Measurements from ENCODE around the gene DTX3.
"Not testable (repeated sequence)": the region's sequence is repeated elsewhere in the genome, so short reads cannot be mapped to it uniquely, and the experiment has no call there.

Gene DTX3, protein sequence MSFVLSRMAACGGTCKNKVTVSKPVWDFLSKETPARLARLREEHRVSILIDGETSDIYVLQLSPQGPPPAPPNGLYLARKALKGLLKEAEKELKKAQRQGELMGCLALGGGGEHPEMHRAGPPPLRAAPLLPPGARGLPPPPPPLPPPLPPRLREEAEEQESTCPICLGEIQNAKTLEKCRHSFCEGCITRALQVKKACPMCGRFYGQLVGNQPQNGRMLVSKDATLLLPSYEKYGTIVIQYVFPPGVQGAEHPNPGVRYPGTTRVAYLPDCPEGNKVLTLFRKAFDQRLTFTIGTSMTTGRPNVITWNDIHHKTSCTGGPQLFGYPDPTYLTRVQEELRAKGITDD

DNA sequence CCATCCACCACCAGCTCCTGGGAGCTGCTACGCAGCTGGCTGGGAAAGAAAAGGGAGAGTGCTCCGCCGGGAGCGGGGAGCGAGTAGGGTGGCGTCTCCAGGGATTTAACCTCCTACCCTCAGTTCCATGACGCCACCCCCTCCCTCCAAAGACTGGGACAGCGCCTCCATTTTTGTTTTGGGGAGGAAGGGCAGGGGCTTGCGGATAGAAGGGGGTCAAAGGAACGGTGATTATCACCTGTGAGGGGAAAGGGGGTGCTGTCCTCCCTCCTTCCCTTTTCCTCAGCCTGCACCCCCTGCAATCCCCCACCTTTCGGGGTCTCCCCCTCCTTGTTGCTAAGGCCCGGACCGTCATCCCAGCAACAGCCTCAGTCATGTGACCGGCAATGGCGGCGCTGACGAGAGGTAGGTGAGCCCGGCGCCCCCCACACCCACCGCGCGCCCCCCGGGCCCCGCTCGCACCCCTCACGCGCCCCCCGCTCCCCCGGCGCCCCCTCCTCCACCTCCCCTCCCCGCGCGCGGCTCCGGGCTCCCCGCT, at the start of gene DTX3:
Gene DTX3 (plus strand): TSS at position 371 of the 538 bp plus-strand sequence. CDS start 1,694 bp downstream, outside the sequence.
- DNase-seq (ENCODE audit: low read depth): no peak

- no peak for DNase-seq (ENCODE audit: low read depth)
Measured at GRCh38 chr12:57554897-57555296, 49.7 kb upstream of the DTX3 start.

DNA sequence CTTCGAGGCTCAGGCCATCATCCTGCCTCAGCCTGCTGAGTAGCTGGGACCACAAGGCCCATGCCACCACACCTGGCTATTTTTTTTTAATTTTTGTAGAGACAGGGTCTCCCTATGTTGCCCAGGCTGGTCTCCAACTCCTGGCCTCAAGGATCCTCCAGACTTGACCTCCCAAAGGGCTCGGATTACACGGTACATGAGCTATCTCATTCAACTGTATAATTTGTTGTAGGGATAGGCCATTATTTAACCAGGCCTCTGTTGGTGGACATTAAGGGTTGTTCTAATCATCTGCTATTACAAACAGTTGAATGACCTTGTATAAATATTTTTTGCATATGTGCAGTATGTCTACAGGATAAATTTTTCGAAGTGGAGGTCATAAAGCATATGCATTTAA, 45.8 kb upstream of the DTX3 start:
- no peak for DNase-seq (ENCODE audit: low read depth)

GRCh38 chr12:57560516-57560915, 44.1 kb upstream of the DTX3 start:
- DNase-seq (ENCODE audit: low read depth): no peak

GRCh38 chr12:57561117-57561516, 43.5 kb upstream of the DTX3 start:
- not testable (repeated sequence) for DNase-seq (ENCODE audit: low read depth)

DNA sequence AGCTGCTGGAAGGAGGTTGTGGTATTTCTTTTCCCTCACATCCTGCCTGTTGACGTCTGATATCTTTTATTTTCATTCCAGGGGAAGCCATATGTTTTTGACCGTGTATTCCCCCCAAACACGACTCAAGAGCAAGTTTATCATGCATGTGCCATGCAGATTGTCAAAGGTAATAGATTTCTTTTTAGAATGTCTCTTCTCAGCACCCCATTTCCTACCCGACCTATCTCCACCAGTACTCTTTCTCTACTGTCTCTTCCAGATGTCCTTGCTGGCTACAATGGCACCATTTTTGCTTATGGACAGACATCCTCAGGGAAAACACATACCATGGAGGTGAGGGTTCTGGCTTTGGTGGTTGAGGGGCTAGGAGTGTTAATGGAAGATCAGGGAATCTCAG, 41.3 kb upstream of the DTX3 start:
- no peak for DNase-seq (ENCODE audit: low read depth)

DNA sequence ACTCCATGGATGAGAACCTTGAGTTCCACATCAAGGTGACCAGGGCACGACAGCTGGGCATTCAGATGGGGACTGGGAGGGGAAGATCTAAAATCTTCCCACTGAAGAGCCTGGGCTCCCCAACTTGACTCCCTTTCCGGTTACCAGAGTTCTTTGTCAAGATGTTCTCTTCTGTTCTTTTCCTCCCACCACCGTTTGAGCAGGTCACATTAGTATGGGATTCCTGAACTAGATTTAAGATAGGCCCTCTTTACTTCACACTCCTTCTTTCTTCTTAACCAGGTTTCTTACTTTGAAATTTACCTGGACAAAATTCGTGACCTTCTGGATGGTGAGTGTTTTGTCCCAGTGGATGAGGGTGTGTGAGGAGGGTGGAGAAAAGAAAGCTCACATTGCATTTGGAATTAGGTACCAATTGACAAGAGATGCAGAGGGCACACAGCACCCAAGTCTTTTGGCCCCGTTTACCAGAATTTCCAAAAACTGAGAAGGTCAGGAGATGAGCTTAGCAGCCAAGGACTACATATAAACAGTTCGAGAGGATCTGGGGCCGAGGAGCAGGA, 40.4 kb upstream of the DTX3 start:
- no peak for DNase-seq (ENCODE audit: low read depth)

DNA sequence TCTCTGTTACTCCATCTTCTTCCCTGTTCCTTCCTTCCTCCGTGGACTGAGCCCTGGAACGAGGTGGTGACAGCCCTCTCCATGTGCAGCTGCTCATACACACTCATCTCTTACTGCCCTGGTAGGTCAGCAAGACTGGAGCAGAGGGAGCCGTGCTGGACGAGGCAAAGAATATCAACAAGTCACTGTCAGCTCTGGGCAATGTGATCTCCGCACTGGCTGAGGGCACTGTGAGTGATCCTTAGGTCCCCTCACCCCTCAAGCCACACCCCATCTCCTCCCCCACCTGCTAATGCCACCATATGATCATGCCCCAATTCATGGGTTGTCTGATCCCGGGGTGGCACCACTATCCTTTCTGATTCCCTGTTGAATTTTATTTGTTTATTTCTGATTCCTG, 35.8 kb upstream of the DTX3 start:
- no peak for DNase-seq (ENCODE audit: low read depth)

- no peak for DNase-seq (ENCODE audit: low read depth)
Measured at GRCh38 chr12:57569858-57570257, 34.8 kb upstream of the DTX3 start.

- DNase-seq (ENCODE audit: low read depth): not testable (repeated sequence)
Measured at GRCh38 chr12:57570438-57570837, 34.2 kb upstream of the DTX3 start.

DNA sequence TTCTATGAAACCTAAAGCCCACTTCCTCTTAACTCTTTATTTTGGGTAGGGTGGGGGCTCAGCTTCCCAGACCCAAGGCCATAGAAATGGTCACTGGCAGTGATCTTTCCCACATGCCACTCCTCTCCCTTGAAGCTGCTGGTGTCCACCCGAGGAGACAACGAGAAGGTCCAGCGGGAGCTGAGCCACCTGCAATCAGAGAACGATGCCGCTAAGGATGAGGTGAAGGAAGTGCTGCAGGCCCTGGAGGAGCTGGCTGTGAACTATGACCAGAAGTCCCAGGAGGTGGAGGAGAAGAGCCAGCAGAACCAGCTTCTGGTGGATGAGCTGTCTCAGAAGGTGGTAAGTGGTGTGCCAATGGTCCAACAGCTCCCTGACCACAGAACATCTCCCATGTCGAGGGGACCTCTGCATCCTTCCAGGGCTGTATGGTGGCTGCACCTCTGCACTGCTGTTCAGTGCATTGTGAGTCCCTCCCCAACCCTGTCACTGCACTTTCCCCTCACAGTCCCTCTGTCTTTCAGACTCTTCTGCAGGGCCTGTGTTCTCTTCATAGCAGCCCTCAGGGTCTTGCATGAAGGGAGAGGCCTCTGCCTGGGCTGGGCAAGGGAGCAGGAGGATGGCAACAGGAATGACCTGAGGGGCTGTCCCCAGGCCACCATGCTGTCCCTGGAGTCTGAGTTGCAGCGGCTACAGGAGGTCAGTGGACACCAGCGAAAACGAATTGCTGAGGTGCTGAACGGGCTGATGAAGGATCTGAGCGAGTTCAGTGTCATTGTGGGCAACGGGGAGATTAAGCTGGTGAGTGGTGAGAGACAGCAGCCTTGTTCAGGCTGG, 32.5 kb upstream of the DTX3 start:
- DNase-seq (ENCODE audit: low read depth): no peak

DNA sequence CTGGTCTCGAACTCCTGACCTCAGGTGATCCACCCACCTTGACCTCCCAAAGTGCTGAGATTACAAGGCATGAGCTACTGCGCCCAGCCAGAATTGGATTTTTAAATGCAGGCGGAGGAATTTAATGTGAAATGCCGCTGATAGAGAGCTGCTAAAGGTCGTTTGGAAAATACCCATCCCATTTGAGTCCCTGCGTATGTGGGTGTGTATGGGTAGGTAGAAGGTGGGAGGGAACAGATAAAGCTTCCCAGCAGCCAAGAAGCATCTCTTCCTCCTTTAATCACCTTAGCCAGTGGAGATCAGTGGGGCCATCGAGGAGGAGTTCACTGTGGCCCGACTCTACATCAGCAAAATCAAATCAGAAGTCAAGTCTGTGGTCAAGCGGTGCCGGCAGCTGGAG, 29.8 kb upstream of the DTX3 start:
- DNase-seq (ENCODE audit: low read depth): no peak

DNA sequence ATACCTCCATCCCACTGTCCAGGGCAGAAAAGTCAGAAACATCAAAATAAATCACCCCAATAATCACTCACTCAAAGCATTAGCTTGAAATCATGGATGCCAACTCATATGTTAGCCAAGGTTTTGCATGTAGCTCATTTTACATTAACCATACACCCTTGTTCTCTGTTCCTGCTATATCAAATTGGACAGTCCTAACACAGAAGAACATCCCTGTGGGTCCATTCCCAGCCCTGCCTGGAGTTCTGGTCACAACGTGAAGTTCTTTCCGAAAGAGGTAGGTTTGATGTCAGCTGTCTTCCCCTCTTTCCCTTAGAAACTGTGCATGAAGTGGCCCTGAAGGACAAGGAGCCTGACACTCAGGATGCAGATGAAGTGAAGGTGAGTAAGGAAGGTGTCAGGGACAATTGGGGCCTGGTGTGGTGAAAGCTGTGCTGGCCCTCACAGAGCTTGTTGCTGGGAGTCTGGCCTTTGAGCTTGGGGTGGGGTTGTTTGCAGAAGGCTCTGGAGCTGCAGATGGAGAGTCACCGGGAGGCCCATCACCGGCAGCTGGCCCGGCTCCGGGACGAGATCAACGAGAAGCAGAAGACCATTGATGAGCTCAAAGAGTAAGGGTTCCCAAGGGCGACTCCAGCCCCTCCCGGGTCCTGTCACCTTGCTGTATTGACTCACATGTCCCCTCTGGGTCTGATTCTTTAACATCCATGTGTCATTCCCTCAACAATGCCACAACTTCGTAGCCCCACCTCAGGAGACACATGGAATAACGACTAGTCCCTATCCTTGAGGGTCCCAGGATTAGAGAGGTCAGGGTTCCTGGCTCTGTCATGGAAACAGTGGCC, 28.6 kb upstream of the DTX3 start:
- DNase-seq (ENCODE audit: low read depth): no peak

DNA sequence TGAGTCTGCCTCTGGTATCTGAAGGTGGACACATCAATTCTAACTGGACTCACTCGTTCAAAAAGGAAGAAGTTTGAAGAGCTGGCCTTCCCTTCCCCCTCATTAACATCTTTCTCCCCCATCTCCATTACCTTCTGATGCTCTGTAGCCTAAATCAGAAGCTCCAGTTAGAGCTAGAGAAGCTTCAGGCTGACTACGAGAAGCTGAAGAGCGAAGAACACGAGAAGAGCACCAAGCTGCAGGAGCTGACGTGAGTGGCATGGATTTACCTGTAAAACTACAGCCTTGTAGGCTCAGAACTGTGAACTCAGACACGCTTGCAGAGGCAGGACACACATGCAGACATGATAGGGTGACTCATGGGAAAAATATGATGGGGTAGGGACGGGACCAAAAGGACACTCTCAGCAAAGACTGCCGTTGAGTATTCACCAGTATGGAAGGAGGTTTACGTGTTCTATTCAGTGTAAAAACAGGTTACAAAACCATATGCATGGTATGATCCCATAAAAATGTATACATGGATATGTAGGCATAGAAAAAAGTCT, 27.9 kb upstream of the DTX3 start:
- DNase-seq (ENCODE audit: low read depth): no peak

- no peak for DNase-seq (ENCODE audit: low read depth)
Measured at GRCh38 chr12:57577981-57578758, 26.5 kb upstream of the DTX3 start.

DNA sequence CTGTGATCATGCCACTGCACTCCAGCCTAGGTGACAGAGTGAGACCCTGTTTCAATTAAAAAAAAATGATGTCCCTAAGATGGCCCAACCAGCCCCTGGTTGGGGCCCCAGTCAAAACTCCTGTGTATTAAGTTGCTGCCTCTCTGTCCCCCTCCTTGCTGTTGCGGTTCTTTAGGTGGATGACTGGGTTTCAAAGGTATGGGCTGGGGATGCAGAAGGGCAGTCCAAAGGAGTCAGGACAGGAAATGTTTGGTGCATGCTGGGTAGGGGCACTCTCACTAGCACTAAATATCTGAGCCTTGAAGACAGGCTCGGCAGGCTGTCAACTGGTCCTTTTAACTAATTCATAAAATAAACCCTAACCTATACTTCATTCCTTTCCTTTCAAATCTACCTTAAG, 25.6 kb upstream of the DTX3 start:
- DNase-seq (ENCODE audit: low read depth): no peak

GRCh38 chr12:57579677-57580465, 24.8 kb upstream of the DTX3 start:
- DNase-seq (ENCODE audit: low read depth): no peak

GRCh38 chr12:57580466-57580795, 24.2 kb upstream of the DTX3 start:
- DNase-seq (ENCODE audit: low read depth): no peak

DNA sequence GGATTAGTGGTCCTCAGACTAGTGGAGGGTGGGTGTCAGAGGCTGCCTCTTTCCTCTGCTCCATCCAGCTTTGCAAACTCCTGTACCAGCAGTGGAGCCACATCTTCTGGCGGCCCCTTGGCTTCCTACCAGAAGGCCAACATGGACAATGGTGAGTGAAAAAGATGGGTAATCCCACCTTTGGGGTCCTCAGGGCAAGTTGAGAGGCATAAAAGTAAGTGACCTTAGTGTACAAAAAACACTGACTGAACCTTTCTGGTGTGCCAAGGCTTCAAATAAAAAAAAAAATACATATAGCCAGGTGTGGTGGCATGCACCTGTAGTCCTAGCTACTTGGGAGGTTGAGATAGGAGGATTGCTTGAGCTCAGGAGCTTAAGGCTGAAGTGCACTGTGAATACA, 22.8 kb upstream of the DTX3 start:
- no peak for DNase-seq (ENCODE audit: low read depth)

DNA sequence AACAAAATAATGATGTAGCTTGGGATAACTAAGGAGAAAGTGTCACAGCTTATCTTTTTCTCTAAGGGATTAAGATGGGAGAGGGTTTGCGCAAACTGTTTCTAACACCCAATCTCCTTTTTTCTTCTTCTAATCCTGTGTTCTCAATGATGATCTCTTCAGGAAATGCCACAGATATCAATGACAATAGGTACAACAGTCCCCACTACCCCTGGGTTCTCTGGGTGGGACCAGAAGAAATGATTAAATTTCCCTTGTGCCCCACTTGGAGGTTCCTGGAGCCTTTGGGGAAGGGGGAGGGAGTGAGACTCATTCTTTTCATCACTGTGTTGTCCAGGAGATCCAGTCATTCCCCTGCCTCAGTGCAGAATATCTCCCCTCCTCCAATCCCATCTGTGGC, 22.2 kb upstream of the DTX3 start:
- DNase-seq (ENCODE audit: low read depth): no peak

Data from stimulated activated CD4-positive, alpha-beta T cell treated with anti-CD3 and anti-CD28 coated beads, Interleukin-2, amount 100 ng/mL, for 4 hours (primary cell).